MM.1S (cell line): ENCODE results near the gene SDF4.

Experiments used
- DNase-seq: peaks from one replicate; pipeline ENCODE4 v3.0.0-alpha.2; 2015
- H2AFZ ChIP-seq: fragments of 300-600 bp; sonication (generic); 2 replicates; pipeline ENCODE4 v1.6.0; 2016; ENCODE audit warnings: antibody characterized with exemption, low read length
- H3F3A ChIP-seq: fragments of 300-600 bp; sonication (generic); 2 replicates; pipeline ENCODE4 v1.6.1; 2016; ENCODE audit warnings: mild to moderate bottlenecking, antibody characterized with exemption, low read length, moderate library complexity, mixed read lengths; ENCODE audit not compliant: insufficient read depth
- H3K27ac ChIP-seq: fragments of 300-600 bp; sonication (generic); 2 replicates; pipeline ENCODE4 v1.5.1; 2016; ENCODE audit warnings: mild to moderate bottlenecking, low read length
- H3K27me3 ChIP-seq: fragments of 300-600 bp; sonication (generic); replicated peaks from 2 replicates; pipeline ENCODE4 v1.6.0; 2016; ENCODE audit warnings: low read length; ENCODE audit not compliant: insufficient read depth
- H3K36me3 ChIP-seq: fragments of 300-600 bp; sonication (generic); replicated peaks from 2 replicates; pipeline ENCODE4 v1.6.1; 2016; ENCODE audit warnings: mild to moderate bottlenecking, low read length, mixed read lengths; ENCODE audit not compliant: insufficient read depth
- H3K4me1 ChIP-seq: fragments of 300-600 bp; sonication (generic); 2 replicates; pipeline ENCODE4 v1.6.1; 2016; ENCODE audit warnings: low read length, mixed read lengths
- H3K4me2 ChIP-seq: fragments of 300-600 bp; sonication (generic); 2 replicates; pipeline ENCODE4 v1.6.0; 2016; ENCODE audit warnings: low read depth, low read length
- H3K4me3 ChIP-seq: fragments of 300-600 bp; sonication (generic); 2 replicates; pipeline ENCODE4 v1.5.1; 2016; ENCODE audit warnings: low read length, mixed read lengths
- H3K79me2 ChIP-seq: fragments of 300-600 bp; sonication (generic); 2 replicates; pipeline ENCODE4 v1.6.1; 2016; ENCODE audit warnings: mixed run types, low read length, mixed read lengths
- H3K9ac ChIP-seq: fragments of 300-600 bp; sonication (generic); 2 replicates; pipeline ENCODE4 v1.6.1; 2016; ENCODE audit warnings: low read length, mixed read lengths
- H3K9me2 ChIP-seq: fragments of 300-600 bp; sonication (generic); replicated peaks from 2 replicates; pipeline ENCODE4 v1.6.1; 2016; ENCODE audit warnings: mild to moderate bottlenecking, low read length, mixed read lengths; ENCODE audit not compliant: insufficient read depth
- H3K9me3 ChIP-seq: fragments of 300-600 bp; sonication (generic); replicated peaks from 2 replicates; pipeline ENCODE4 v1.6.1; 2016; ENCODE audit warnings: mild to moderate bottlenecking, low read length, mixed read lengths; ENCODE audit not compliant: insufficient read depth
- H4K20me1 ChIP-seq: fragments of 300-600 bp; sonication (generic); 2 replicates; pipeline ENCODE4 v1.6.1; 2016; ENCODE audit warnings: mild to moderate bottlenecking, low read length, moderate library complexity, mixed read lengths; ENCODE audit not compliant: insufficient read depth
- EZH2 ChIP-seq: fragments of 300-600 bp; sonication (generic); optimal IDR thresholded peaks from 2 replicates; pipeline ENCODE3; 2017; ENCODE audit warnings: low read depth, mild to moderate bottlenecking, antibody characterized with exemption, low read length, mixed read lengths
- EZH2phosphoT487 ChIP-seq: fragments of 300-600 bp; sonication (generic); IDR thresholded peaks from 2 replicates; pipeline ENCODE4 v1.6.1; 2018; ENCODE audit warnings: antibody characterized with exemption, low read length
- TF ChIP-seq, protein P1 (sequence below): fragments of 300-600 bp; sonication (generic); IDR thresholded peaks from 2 replicates; pipeline ENCODE4 v1.5.1; 2016; ENCODE audit warnings: antibody characterized with exemption, low read length, mixed read lengths

The SDF4 gene

DNA sequence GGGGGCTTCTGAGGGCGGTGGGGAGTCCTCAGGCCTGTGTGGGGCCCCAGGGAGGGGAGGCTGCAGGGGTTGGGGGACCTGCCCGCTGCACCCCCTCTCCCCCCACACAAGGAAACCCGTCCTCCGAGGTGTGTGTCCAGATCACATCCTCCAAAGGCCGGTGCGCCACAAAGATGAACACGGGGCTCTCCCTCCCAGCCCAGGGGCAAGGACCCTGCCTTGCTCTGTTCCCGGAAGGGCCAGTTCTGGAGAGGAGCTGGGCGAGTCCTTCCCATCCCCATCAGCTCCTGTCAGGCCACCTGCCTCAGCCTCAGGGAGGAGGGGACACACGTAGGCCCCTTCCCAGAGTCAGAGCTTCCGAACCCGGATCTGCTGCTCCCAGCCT is 60.6 kb downstream of the SDF4 start:
- TF ChIP-seq EZH2phosphoT487: no peak
- TF ChIP-seq, protein P1, sequence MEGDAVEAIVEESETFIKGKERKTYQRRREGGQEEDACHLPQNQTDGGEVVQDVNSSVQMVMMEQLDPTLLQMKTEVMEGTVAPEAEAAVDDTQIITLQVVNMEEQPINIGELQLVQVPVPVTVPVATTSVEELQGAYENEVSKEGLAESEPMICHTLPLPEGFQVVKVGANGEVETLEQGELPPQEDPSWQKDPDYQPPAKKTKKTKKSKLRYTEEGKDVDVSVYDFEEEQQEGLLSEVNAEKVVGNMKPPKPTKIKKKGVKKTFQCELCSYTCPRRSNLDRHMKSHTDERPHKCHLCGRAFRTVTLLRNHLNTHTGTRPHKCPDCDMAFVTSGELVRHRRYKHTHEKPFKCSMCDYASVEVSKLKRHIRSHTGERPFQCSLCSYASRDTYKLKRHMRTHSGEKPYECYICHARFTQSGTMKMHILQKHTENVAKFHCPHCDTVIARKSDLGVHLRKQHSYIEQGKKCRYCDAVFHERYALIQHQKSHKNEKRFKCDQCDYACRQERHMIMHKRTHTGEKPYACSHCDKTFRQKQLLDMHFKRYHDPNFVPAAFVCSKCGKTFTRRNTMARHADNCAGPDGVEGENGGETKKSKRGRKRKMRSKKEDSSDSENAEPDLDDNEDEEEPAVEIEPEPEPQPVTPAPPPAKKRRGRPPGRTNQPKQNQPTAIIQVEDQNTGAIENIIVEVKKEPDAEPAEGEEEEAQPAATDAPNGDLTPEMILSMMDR: no peak
- no peak for TF ChIP-seq EZH2
- no peak overlapping the region for H3K4me2 ChIP-seq

DNA sequence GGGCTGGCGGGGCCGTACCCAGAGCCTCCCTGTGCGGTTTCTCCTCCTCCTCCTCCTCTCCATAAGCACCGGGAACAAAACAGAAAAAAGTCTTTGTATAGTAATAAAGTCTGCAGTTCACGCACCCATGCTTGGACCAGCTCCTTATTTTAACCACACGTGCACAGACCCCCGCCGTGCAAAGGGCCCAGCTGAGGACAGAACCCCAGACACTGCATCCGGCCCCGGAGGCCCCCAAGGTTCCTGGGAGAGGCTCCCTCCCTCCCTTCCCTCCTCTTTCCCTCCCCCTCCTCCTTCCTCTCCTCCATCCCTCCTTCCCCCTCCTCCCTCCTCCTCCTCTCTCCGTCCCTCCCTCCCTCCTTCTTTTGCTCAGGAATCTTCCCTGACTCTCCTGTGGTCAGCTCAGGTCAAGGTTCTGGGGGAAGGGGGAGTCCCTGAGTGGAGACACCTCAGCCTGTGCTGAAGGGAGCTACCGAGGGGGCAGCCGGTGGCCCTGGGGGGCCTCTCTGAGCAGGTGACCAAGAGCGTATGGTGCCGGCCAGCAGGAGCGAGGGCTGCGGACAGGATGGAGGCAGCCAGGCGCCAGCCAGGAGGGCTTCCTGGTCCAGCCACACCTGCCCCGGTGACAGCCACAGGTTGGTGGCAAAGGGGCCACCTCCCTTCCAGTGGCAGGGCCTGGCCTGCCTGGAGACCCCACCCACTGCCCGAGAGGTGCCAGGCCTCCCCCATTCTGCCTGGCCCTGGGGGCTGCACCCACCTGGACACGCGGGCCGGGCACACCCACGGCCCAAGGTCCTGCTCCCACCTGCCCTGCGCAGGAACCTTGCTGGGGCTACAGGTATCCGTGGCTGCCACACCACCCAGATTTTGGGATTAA is 61.3 kb downstream of the SDF4 start:
- Histone ChIP-seq H3K4me1 (no peaks in the 10 kb centered on the region), H3K9ac (no peak overlapping the region)

More for the DNA sequence above, 60.6 kb downstream of the SDF4 start:
- Histone ChIP-seq H2AFZ (no peak overlapping the region), H3K4me3 (no peak overlapping the region), H3K9me2 (no peaks in the 10 kb centered on the region), H3K9ac (no peak overlapping the region), H3K9me3 (no peaks in the 10 kb centered on the region), H3F3A (no peaks in the 10 kb centered on the region), H4K20me1 (no peaks in the 10 kb centered on the region), H3K27me3 (peaks cover 91% of the 10 kb centered on the region), H3K27ac (no peak overlapping the region), H3K4me1 (no peaks in the 10 kb centered on the region), H3K36me3 (no peaks in the 10 kb centered on the region), H3K79me2 (no peaks in the 10 kb centered on the region)
- DNase-seq: no peak

DNA sequence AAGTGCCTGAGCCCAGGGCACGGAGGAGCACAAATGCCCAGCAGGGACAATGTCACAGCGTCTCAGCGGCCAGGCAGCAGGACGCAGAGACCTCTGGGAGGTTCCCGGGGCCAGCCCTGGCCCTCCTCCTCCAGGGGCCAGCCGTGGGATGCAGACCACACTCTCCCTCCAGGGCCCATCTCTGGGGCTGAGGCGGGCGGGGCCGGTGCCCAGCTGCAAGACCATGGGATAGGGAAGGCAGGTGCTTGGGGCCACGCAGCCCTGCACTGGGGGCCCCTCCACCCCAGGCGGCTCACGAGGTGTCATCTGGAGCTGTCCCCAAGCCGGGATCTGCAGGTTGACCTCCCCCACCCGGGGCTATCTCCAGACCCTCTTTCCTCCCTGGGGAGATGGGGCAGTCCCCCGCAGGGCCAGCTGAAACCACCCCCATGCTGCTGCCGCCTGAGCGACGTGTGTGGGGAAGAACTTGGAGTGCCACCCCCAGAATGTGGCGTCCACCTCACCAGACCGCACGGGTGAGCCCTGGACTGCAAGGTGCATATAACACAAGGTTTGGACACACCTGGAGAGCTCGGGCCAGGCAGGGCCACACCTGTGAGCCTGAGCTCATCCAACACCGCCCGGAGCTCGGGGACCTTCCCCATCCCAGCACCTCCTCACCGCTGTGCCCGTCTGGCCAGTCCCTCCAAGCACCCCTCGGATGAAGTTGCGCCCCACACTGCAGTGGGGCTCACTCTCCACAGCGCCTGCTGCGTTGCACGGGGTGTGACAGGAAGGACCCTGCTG is 62.2 kb downstream of the SDF4 start:
- Histone ChIP-seq H3K27me3 (peaks cover 96% of the 10 kb centered on the region), H3K9me2 (no peaks in the 10 kb centered on the region), H3K4me1 (no peaks in the 10 kb centered on the region), H3K9me3 (no peaks in the 10 kb centered on the region), H3K36me3 (no peaks in the 10 kb centered on the region), H3F3A (no peaks in the 10 kb centered on the region), H3K79me2 (no peaks in the 10 kb centered on the region), H3K4me3 (no peak overlapping the region), H3K4me2 (no peak overlapping the region), H2AFZ (no peak overlapping the region), H3K27ac (no peak overlapping the region), H3K9ac (no peak overlapping the region), H4K20me1 (no peaks in the 10 kb centered on the region)
- TF ChIP-seq EZH2 (no peak), EZH2phosphoT487 (no peak)
- TF ChIP-seq, protein P1: no peak
- DNase-seq: no peak

More for the DNA sequence above, 61.3 kb downstream of the SDF4 start:
- H3K9me3 ChIP-seq: no peaks in the 10 kb centered on the region
- H3K4me2 ChIP-seq: no peak overlapping the region
- no peak overlapping the region for H3K27ac ChIP-seq
- no peaks in the 10 kb centered on the region for H3K36me3 ChIP-seq
- H3K9me2 ChIP-seq: no peaks in the 10 kb centered on the region
- H3K4me3 ChIP-seq: no peak overlapping the region
- no peaks in the 10 kb centered on the region for H3K79me2 ChIP-seq
- no peak overlapping the region for H2AFZ ChIP-seq
- TF ChIP-seq, protein P1: no peak
- TF ChIP-seq EZH2phosphoT487 (no peak), EZH2 (no peak)
- H3F3A ChIP-seq: no peaks in the 10 kb centered on the region
- DNase-seq: no peak
- H3K27me3 ChIP-seq: peaks cover 95% of the 10 kb centered on the region
- H4K20me1 ChIP-seq: no peaks in the 10 kb centered on the region
